Thymus (tissue), 11 donors: ENCODE measurements around the gene MAL. TPM values are rescaled to one million over a fixed set of nuclear protein-coding genes. Genes with fewer than 3 reads are reported as not detected.

Source experiments
- DNase-seq, 9 donors: peaks; one replicate each; pipeline ENCODE4 v3.0.0-alpha.2; 2013; ENCODE audit warnings: low spot score in 9 of 9, low read depth in 6 of 9, missing footprints in 1 of 9
- H3K27ac ChIP-seq, 2 donors: one replicate each; pipeline ENCODE4 v1.5.1; 2013; ENCODE audit warnings: control low read depth in 1 of 2, low read depth in 1 of 2, low read length in 1 of 2, mild to moderate bottlenecking in 1 of 2, moderate library complexity in 1 of 2
- H3K27me3 ChIP-seq, 2 donors: one replicate each; pipeline ENCODE4 v1.5.1; 2013; ENCODE audit warnings: low read length in 1 of 2; ENCODE audit not compliant: control insufficient read depth in 2 of 2, insufficient read depth in 1 of 2
- H3K36me3 ChIP-seq, 2 donors: one replicate each; pipeline ENCODE4 v1.5.1; 2013; ENCODE audit warnings: low read length in 1 of 2, mild to moderate bottlenecking in 1 of 2, moderate library complexity in 1 of 2; ENCODE audit not compliant: control insufficient read depth in 2 of 2, insufficient read depth in 2 of 2
- H3K4me1 ChIP-seq, 2 donors: one replicate each; pipeline ENCODE4 v1.5.1; 2013; ENCODE audit warnings: low read length in 2 of 2; ENCODE audit not compliant: control insufficient read depth in 2 of 2, insufficient read depth in 2 of 2
- H3K4me3 ChIP-seq, 2 donors: one replicate each; pipeline ENCODE4 v1.5.1; 2013; ENCODE audit warnings: low read length in 2 of 2, control low read depth in 1 of 2, mild to moderate bottlenecking in 1 of 2
- H3K9me3 ChIP-seq, 2 donors: one replicate each; pipeline ENCODE4 v1.5.1; 2013; ENCODE audit warnings: low read length in 1 of 2, mild to moderate bottlenecking in 1 of 2; ENCODE audit not compliant: control insufficient read depth in 2 of 2, insufficient read depth in 1 of 2
- WGBS: extraction: QIAGEN DNeasy Blood & Tissue Kit; methylation state at CpG from one replicate; pipeline ENCODE4 v1.1.7; 2013; 5-methylcytosine and 5-hydroxymethylcytosine counted together
- polyA plus RNA-seq: library from polyadenylated mRNA; stranded (reverse); fragments of 200-250 nt; gene quantifications from one replicate; pipeline ENCODE4 v1.2.3, GENCODE V29; 2013
- total RNA-seq: library from RNA; stranded (reverse); fragments of 120-200 nt; gene quantifications from one replicate; pipeline ENCODE4 v1.2.4, GENCODE V29; 2013
- donor health status: healthy.

MAL gene
- total and polyA plus RNA-seq, 2 donors, result 143 to 190 TPM

- no peak for DNase-seq
- H3K4me3 ChIP-seq, result no peak overlapping the region
- peaks cover 0 to 4% of the 10 kb centered on the region in 2 donors for H3K9me3 ChIP-seq
- peaks cover 37 to 94% of the 10 kb centered on the region in 2 donors for H3K4me1 ChIP-seq
- H3K36me3 ChIP-seq, result no peaks in the 10 kb centered on the region
- H3K27me3 ChIP-seq, result no peaks in the 10 kb centered on the region
- peak overlapping the region in 1 of 2 donors; percentile 23 for H3K27ac ChIP-seq
- WGBS, result 87% methylated on average over 10 of the region's 10 CpGs
Measured at GRCh38 chr2:95010126-95010525, 15.4 kb upstream of the MAL start.

- Histone ChIP-seq H3K36me3 (no peaks in the 10 kb centered on the region), H3K4me3 (no peak overlapping the region), H3K27ac (no peak overlapping the region), H3K9me3 (peaks cover 0 to 4% of the 10 kb centered on the region in 2 donors), H3K4me1 (peaks cover 32 to 94% of the 10 kb centered on the region in 2 donors), H3K27me3 (no peaks in the 10 kb centered on the region)
- WGBS, result over 99% methylated on average over 9 of the region's 9 CpGs
- no peak for DNase-seq
Measured at GRCh38 chr2:95010718-95011117, 14.8 kb upstream of the MAL start.

- Histone ChIP-seq H3K4me3 (no peak overlapping the region), H3K36me3 (no peaks in the 10 kb centered on the region), H3K27me3 (no peaks in the 10 kb centered on the region), H3K27ac (peak overlapping the region; percentile 3 to 91), H3K4me1 (peaks cover 12 to 94% of the 10 kb centered on the region in 2 donors), H3K9me3 (peaks cover 0 to 4% of the 10 kb centered on the region in 2 donors)
- DNase-seq, result no peak
- WGBS, result 40% methylated on average over 10 of the region's 10 CpGs
Measured at GRCh38 chr2:95012881-95013550, 12.5 kb upstream of the MAL start.

GRCh38 chr2:95013726-95014125 is 11.8 kb upstream of the MAL start:
- Histone ChIP-seq H3K4me3 (no peak overlapping the region), H3K27me3 (no peaks in the 10 kb centered on the region), H3K4me1 (peaks cover 10 to 96% of the 10 kb centered on the region in 2 donors), H3K27ac (no peak overlapping the region), H3K9me3 (peaks cover 0 to 4% of the 10 kb centered on the region in 2 donors), H3K36me3 (no peaks in the 10 kb centered on the region)
- DNase-seq, result no peak
- WGBS, result 96% methylated on average over 6 of the region's 6 CpGs

- Histone ChIP-seq H3K36me3 (no peaks in the 10 kb centered on the region), H3K27me3 (no peaks in the 10 kb centered on the region), H3K27ac (no peak overlapping the region), H3K9me3 (peaks cover 0 to 4% of the 10 kb centered on the region in 2 donors), H3K4me1 (peaks cover 14 to 98% of the 10 kb centered on the region in 2 donors), H3K4me3 (no peak overlapping the region)
- WGBS, result 91% methylated on average over 10 of the region's 10 CpGs
- DNase-seq, result no peak
Measured at GRCh38 chr2:95014126-95014708, 11.3 kb upstream of the MAL start.

- DNase-seq, result no peak
- WGBS, result 77% methylated on average over 15 of the region's 15 CpGs
- no peak overlapping the region for H3K4me3 ChIP-seq
- peaks cover 21 to 98% of the 10 kb centered on the region in 2 donors for H3K4me1 ChIP-seq
- no peak overlapping the region for H3K27ac ChIP-seq
- H3K9me3 ChIP-seq, result peaks cover 0 to 4% of the 10 kb centered on the region in 2 donors
- no peaks in the 10 kb centered on the region for H3K27me3 ChIP-seq
- no peaks in the 10 kb centered on the region for H3K36me3 ChIP-seq
Measured at GRCh38 chr2:95015261-95015912, 10.1 kb upstream of the MAL start.

GRCh38 chr2:95016616-95017015 is 8.9 kb upstream of the MAL start:
- DNase-seq, result no peak
- H3K36me3 ChIP-seq, result no peaks in the 10 kb centered on the region
- WGBS, result 95% methylated on average over 9 of the region's 9 CpGs
- no peaks in the 10 kb centered on the region for H3K27me3 ChIP-seq
- H3K9me3 ChIP-seq, result peaks cover 0 to 4% of the 10 kb centered on the region in 2 donors
- H3K4me3 ChIP-seq, result no peak overlapping the region
- peaks cover 32 to 100% of the 10 kb centered on the region in 2 donors for H3K4me1 ChIP-seq
- H3K27ac ChIP-seq, result no peak overlapping the region

- Histone ChIP-seq H3K27me3 (no peaks in the 10 kb centered on the region), H3K27ac (no peak overlapping the region), H3K4me3 (no peak overlapping the region), H3K9me3 (peaks cover 0 to 4% of the 10 kb centered on the region in 2 donors), H3K4me1 (peaks cover 37 to 100% of the 10 kb centered on the region in 2 donors), H3K36me3 (no peaks in the 10 kb centered on the region)
- peak in 2 of 9 donors; percentile 24 to 56 for DNase-seq
- WGBS, result 93% methylated on average over 9 of the region's 9 CpGs
Measured at GRCh38 chr2:95017071-95017501, 8.4 kb upstream of the MAL start.

- no peak for DNase-seq
- peaks cover 41 to 100% of the 10 kb centered on the region in 2 donors for H3K4me1 ChIP-seq
Measured at GRCh38 chr2:95017836-95018235, 7.7 kb upstream of the MAL start.

More at GRCh38 chr2:95017836-95018235, 7.7 kb upstream of the MAL start:
- no peaks in the 10 kb centered on the region for H3K27me3 ChIP-seq
- H3K9me3 ChIP-seq, result peaks cover 0 to 4% of the 10 kb centered on the region in 2 donors
- 95% methylated on average over 12 of the region's 12 CpGs for WGBS
- no peak overlapping the region for H3K27ac ChIP-seq
- no peaks in the 10 kb centered on the region for H3K36me3 ChIP-seq
- H3K4me3 ChIP-seq, result no peak overlapping the region
